HG03139 (cell line): ENCODE results near the gene USP6NL.
"Not testable (repeated sequence)": the region's sequence is repeated elsewhere in the genome, so short reads cannot be mapped to it uniquely, and the experiment has no call there.

ENCODE experiments used
- ATAC-seq: cut with Tn5 transposase; IDR thresholded peaks from one replicate; pipeline ENCODE4 v1.9.1; 2021; ENCODE audit not compliant: unreplicated experiment

The USP6NL gene

DNA sequence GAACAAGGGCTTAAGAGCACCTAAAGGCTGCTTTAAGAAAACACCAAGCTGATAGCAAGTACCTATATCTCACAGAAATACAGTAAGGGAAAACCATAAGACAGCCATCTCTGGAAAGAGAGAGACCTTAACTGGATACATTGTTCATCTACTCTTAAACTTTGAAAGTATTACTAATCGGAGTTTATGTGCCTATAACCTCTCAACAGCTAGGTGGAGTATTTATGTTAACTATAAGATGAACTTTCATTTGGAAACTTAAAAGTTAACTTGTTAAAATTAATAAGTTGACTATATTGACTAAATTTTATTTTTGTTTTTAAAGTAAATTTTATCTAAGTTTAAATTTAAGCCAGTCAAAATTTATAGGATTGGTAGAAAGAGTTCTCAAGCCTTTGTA lies 90.6 kb downstream of the USP6NL start:
- ATAC-seq: no peak

DNA sequence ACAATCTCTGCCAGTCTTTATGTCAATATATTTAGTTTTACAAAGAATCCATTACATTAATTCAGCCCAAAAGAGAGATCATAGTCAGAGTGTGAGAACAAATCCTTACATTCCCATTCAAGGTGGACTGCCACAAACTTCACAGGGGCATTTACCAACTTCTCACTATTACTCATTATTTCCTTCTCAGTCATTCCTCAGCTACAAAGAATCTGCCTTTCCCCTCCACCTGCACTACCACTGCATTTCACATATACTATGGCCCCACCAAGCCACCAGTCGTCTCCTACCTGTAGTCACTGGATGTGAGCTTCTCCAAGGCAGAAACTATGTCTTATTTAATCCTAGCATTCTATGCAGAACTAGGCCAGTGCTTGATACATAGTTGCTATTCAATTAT lies 94.3 kb downstream of the USP6NL start:
- no peak for ATAC-seq

DNA sequence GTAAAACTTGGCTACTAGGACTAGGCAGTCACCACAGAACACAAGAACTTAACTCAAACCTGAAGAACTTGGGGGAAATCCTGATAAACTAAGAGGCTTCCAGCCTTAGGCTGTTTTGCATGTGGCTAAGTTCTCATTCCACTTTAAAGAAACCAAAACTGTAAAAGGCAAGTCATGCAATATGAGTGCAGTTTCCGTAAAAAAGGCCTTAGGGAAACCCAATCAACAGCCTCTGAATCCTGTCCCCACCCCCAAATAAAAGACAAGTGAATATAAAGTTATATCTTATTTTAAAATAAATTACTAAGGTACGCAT lies 95.1 kb downstream of the USP6NL start:
- peak; percentile 55 for ATAC-seq

DNA sequence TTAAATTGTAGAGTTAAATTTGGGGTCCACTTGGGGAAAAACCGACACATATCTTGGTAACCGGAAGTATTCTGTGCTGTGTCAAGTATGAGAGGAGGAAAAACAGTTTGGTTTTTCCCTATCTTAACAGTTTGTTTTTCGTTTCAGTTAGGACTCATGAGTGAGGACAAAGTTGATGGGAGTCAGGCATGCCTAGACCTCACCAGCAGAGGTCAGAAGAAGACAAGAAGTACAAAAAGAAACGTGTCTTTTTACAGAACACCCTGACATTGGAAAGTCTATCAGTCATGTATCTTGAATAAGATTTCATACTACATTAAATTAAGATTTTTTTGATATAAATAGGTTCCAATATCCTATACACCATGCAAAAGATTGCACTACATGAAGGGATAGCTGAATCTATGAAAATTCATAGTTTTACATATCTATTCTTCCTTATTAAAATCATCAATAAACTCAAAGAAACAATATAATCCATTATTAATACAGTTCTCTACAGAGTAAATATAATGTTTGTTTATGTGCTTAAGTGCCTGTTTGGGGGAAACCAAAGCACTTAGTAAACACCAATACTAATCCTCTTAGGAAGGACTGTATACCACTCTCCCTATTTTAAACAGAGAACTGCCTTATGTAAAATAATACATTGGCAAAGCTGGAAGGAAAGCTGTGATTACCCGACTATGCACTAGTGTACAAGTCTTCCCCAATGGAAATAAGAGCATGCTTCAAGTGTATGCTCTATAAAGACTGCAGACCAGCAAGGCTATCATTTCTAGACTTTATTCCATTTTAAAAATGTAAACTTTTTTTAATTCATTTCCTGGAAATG lies 95.6 kb downstream of the USP6NL start:
- peak; percentile 52 for ATAC-seq

DNA sequence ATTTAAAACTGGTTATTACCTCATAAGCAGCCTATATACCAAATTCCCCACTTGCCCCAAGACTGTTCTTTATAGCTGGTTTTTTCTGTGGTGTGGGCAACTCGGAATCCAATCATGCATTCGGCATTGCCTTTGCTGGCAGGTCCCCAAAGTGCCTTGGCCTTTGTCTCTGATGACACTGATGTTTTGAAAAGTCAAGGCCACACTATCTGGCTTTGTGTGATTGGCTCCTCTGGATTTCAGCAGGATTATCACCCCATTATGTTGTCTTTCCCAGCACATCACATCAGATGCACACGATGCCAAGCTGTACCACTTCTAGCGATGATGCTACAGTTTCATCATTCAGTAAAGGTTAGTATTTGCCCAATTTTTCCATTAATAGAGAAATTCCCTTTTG lies 97.7 kb downstream of the USP6NL start:
- ATAC-seq: no peak

DNA sequence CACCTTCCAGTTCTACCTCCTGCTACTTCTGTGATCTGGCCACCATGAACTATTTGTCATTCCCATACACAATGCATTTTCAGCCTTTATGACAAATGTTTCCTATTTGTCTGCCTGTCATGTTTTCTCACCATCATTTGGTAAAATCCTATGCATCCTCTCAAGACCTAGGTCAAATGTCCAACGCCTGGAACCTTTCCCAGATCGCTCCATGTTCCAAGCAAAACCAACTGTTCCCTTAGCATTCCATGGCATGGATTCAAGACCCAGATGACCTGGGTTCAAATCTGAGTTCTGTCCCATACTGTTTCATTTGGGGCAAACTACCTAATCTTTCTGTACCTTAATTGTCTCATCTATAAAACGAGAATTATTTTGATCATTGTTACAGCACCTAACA lies 98.9 kb downstream of the USP6NL start:
- ATAC-seq: no peak

DNA sequence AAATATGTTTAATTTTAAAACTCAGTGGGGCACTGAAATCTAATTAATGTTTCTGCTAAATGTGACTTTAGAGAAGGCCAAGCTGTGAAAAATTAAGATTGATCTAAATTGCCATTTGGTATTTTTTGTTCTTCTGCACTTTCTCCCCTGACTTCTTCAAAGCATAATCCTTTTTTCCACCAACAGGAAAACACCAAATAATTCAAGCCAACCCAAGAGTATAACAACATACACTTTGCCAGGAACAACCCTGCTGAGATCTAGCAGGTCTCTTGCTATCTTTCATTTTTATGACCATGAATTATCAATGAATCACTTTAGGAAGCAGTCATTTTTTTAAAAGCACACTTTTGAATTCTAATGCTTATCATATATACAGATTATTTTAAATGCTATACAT lies 100.1 kb downstream of the USP6NL start:
- no peak for ATAC-seq

DNA sequence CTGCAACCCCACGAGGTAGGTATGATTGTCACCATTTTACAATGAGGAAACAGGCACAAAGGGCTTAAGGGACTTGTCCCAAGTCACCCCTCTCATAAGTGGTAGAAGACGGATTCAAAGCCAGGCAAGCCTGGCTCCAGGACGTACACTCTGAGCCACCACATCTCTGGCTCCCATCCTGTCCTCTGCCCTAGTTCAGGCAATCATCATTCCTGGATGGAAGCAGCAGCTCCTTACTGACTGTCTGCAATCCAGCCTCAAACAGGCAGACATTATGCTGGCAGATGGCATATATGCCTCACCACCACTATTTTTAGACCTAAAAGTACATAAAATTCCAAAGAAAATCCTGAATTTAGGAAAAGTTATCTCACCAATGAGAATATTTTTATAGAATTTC lies 100.7 kb downstream of the USP6NL start:
- ATAC-seq: no peak

DNA sequence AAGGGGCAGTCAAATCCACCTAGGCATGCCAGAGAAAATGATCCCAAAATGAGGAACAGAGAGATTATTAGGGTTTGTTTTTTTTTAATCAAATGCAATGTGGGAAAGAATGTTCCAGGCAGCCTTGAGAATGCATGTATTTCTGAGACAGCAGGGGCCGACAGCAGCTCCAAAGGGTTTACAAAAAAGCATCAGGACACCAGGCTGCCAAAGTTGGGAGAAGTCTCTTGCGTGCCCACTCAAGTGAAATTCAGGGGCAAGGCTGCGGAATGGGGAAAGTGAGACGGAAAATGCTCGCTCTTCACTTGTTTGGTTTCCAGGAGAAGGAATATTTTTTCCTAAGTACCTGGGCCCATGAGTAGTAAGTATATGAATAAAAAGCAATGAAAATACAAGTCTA lies 101.2 kb downstream of the USP6NL start:
- no peak for ATAC-seq

DNA sequence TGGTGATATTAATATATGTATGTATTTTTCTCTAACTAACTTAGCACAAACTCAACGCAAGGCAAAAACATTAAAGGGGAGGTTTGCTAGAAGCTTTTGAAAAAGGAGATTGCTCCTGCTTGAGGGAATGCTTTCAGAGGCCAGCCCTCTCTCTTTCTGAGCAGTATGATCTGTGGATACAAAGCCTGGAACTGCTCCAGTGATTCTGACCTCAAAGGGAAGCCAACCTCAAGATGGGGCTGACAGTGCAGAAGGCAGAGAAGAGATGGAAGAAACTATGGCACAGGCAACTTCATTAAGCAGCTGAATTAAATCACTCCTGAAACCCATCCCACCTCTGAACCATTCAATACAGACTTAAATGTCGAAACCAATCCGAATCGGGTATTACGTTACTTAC lies 102.4 kb downstream of the USP6NL start:
- no peak for ATAC-seq

DNA sequence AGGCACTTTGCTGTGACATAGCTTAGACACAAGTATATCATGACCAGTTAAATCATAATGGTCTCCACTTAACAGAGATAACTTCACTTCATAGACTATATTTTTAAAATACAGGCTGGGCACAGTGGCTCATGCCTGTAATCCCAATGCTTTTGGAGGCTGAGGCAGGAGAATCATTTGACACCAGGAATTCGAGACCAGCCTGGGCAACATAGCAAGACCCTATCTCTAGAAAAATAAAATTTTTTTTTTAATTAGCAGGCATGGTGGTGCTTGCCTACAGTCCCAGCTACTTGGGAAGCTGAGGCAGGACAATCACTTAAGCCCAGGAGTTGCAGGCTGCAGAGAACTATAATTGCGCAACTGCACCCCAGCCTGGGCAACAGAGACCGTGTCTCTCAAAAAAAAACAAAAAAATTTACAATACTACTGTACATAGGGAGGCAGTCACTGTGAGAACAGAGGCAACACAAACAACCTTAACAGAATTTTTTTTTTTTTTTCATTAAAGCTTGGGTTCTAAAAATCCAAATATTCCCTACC lies 105.1 kb downstream of the USP6NL start:
- ATAC-seq: no peak

DNA sequence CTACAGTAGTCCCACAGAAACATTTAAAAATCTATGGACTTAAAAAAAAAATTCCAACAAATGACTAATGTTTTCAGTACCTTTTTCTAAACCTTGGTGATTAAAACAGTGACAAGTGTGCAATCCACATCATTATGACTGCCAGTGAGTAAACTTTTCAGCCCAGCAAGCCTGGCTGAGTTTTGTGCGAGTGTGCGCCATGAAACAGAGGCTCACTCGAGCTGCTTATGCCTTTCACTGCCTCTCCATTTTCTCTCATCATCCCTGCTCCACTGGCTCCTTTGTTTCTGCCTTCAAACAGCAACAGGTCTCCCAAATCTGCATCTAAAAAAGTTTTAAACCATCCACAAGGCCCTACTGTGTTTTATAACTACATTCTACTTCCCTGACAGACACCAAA lies 105.8 kb downstream of the USP6NL start:
- ATAC-seq: no peak

DNA sequence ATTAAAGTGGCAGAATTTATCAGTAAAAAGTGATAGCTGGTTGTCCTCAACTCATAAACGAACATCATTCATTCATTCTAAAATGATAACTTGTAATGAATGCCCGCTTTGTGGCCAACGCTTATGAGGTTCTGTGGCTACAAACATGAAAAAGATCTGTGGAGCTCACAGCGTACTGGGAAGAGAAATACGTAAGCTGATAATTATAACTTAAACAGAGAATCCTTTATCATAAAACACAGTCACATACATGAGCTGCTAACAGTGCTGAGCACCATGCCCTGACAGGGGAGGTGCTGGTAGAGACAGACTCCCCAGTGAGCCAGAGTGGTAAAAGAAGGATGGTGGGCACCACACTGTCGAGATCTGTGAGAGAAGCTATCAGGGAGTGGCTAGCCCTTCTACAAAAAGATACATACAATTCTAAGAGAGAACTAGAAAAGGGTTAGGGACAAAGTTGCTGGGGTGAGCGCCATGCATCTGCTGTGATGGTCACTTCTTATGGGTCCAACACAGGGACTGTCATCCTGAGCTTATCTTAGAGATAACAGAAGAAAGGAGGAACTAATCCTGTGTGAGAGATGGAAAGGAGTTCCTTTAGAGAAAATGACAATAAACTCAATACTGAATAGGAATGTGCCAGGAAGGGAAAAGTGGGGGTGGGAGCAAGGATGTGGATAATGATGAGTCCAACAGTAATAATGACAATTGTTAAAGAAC lies 106.7 kb downstream of the USP6NL start:
- no peak for ATAC-seq

DNA sequence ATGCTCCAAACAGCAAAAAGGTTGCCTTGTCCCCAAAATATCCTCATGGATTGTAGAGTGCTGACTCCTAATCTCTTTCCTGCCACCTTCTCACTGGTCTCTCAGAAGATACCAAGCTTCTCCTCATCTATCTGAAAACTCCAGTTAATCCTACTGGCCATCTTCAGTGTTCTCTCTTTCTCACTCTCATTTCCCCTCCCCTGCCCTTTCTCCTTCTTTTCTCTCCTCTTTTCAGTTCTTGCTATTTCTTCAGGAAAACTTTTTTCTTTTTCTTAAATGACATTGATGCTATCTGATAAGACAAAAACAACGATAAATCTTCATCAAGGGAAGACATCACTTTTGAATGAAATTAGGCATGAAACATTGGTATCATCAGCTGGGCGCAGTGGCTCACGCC lies 109.8 kb downstream of the USP6NL start:
- no peak for ATAC-seq

DNA sequence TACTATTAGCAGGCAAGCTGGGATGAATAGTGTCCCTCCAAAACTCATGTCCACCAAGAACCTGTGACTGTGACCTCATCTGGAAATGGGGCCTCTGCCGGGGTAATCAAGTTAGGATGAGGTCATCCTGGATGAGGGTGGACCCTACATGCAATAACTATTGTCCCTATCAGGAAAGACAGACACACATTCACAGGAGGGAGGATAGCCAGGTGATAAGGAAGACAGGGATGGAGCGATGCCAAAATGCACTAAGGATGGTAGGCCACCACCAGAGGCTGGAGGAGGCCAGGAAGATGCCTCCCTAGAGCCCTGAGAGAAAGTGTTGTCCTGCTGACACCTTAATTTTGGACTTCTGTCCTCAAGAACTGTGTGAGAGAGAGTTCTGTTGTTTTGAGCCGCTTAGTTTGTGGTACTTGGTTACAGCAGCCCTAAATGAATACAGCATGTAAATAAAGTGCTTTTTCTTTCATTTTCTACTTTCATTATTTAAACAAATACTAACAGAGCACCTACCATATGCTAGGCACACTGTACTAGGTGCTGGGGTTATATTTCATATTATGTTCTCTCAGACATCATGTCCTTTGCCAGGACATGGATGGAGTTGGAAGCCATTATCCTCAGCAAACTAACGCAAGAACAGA lies 111.9 kb downstream of the USP6NL start:
- ATAC-seq: no peak

DNA sequence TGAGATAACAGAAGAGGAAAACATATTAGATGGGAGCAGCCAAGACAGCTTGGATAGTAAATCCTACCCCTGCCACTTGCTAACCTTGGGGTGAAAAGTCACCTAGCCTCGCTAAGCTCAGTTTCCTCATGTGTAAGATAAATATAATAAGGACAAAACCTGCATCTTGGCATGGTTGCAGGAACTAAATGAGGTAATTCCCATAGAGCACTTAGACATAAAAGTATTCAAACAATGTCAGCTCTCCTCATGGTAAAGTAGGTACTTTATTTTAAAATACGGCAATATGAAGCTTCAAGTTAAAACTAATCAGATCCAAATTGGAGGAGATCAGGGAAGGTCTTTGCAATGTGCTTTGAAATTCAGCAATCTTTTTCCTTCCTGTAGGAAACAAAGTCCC lies 113.1 kb downstream of the USP6NL start:
- ATAC-seq: no peak

DNA sequence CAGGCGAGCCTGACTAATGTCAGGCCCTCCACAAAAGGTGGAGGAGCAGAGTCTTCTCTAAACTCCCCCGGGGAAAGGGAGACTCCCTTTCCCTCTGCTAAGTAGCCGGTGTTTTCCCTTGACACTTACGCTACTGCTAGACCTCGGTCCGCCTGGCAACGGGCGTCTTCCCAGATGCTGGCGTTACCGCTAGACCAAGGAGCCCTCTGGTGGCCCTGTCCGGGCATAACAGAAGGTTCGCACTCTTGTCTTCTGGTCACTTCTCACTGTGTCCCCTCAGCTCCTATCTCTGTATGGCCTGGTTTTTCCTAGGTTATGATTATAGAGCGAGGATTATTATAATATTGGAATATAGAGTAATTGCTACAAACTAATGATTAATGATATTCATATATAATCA lies 116.5 kb downstream of the USP6NL start:
- ATAC-seq: not testable (repeated sequence)

DNA sequence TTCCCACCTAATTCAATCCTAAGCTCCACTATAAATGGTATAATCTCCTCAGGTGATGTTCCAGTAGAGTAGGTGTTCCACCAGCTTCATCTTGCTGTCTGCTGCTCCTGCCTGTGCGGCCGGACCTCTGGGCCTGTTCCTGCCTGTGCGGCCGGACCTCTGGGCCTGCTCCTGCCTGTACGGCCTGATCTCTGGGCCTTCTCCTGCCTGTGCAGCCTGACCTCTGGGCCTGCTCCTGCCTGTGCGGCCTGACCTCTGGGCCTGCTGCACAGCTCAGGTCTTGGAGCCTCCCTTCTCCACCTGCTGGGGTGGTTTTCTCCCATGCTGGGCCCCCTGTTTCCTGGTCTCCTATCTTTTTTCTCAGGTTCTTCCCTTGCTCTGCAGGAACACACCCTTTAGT lies 117.8 kb downstream of the USP6NL start:
- no peak for ATAC-seq

DNA sequence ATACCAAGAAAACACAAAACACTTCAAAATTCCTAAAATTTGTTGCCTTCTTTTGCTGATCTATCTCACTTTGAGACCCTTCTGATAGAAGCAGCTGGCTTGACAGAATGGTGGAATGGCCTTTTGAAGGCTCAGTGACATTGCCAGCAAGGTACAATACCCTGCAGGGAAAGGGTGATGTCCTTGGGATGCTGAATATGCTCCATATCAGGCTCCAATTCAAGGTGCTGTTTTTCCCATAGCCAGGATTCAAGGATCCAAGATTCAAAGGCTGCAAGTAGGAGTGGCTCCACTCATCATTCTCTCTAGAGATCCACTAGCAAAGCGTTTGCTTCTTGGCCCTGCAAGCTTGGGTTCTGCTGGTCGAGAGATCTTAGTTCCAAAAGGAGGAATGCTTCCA lies 120.4 kb downstream of the USP6NL start:
- ATAC-seq: no peak

DNA sequence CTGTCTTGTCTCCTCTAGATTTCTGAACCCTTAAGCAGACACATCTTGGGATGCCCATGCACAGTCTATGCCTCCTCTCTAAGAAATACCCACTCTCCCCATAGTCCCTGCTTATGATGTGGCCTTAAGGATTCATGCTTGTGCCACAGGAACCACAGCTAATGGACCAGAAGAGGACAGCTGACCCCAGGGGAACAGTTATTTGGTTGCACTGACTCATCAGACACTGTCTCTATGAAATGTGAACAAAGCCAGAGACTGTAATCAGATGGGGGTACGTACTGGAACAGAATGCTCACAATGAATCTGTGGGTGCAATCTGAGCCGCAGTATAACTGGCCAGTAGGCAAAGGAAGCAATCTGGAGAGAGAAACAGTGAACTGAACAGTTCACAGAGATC lies 121.9 kb downstream of the USP6NL start:
- ATAC-seq: no peak

DNA sequence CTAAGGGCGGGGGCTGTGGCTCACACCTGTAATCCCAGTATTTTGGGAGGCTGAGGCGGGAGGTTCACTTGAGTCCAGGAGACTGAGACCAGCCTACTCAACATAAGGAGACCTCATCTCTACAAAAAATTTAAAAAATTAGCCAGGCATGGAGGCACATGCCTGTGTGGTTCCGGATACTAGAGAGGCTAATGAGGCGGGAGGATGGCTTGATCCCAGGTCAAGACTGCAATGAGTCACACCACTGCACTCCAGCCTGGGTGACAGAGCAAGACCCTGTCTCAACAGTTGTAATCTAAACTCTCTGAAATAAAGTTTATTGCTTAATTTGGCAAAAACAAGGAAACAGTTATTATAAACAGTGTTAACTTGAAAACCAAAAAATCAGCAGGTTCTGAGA lies 123.3 kb downstream of the USP6NL start:
- no peak for ATAC-seq
